Tibial artery (tissue), 4 donors: Measurements from ENCODE around the gene UBTF.

ENCODE experiments used
- DNase-seq, 2 donors: peaks; one replicate each; pipeline ENCODE4 v3.0.0-alpha.2; 2019
- H3K27ac ChIP-seq, 2 donors: fragments of 200-600 bp; sonication (generic) in 1 of 2; 1 replicate in 1 of 2; 2 replicates in 1 of 2; pipeline ENCODE4 v1.5.1; 2018 to 2019; ENCODE audit warnings: mild to moderate bottlenecking in 1 of 2
- H3K27me3 ChIP-seq, 2 donors: fragments of 200-600 bp; sonication (generic) in 1 of 2; one replicate each; pipeline versions ENCODE4 v1.5.1 to v1.6.0; 2016 to 2019
- H3K36me3 ChIP-seq, 3 donors: fragments of 200-600 bp; sonication (generic) in 2 of 3; one replicate each; pipeline ENCODE4 v1.5.1; 2016 to 2019; ENCODE audit warnings: mild to moderate bottlenecking in 2 of 3
- H3K4me1 ChIP-seq, 4 donors: fragments of 200-600 bp; sonication (generic) in 2 of 4; 1 replicate in 3 of 4; 2 replicates in 1 of 4; pipeline ENCODE4 v1.5.1; 2016 to 2019
- H3K4me3 ChIP-seq, 2 donors: fragments of 200-600 bp; sonication (generic) in 1 of 2; 1 replicate in 1 of 2; 2 replicates in 1 of 2; pipeline ENCODE4 v1.5.1; 2018 to 2019; ENCODE audit warnings: mild to moderate bottlenecking in 2 of 2
- H3K9me3 ChIP-seq, 3 donors: fragments of 200-600 bp; sonication (generic) in 1 of 3; one replicate each; pipeline ENCODE4 v1.5.1; 2016 to 2019
- CTCF ChIP-seq, 2 experiments: fragments of 200-600 bp in 1 of 2; fragments of 450-650 bp in 1 of 2; IDR thresholded peaks; one replicate each; pipeline ENCODE4 v1.5.1; 2017 to 2019; ENCODE audit warnings: antibody characterized with exemption in 2 of 2, mild to moderate bottlenecking in 1 of 2, moderate library complexity in 1 of 2
- intact Hi-C: fragments of 100-400 bp; cut with DNase I; formaldehyde crosslinking; loops from one replicate; pipeline ENCODE4 v1.15.0; 2023; ENCODE audit warnings: low total_unique reads

The UBTF gene

GRCh38 chr17:44219616-44220212 lies at the start of gene UBTF:
Gene UBTF (minus strand): TSS chr17:44219675. CDS start chr17:44218229, 1,446 bp downstream.
- H3K27ac ChIP-seq = peak within 1 kb of the TSS; percentile 94 to 99
- H3K4me1 ChIP-seq = peaks cover 0 to 48% (median 38%) of the 10 kb centered on the region in 4 donors
- H3K4me3 ChIP-seq = peak within 1 kb of the TSS; percentile 81 to 83
- H3K36me3 ChIP-seq = peaks cover 23 to 26% (median 24%) of the 10 kb centered on the region in 3 donors
- intact Hi-C loops = loop anchor here (1.0 to 2.0 kb wide), 2 partner anchors 19 to 105 kb away; partner anchors contain the start of gene SLC25A39
- H3K27me3 ChIP-seq = no peaks in the 10 kb centered on the region
- TF ChIP-seq CTCF (IDR thresholded peaks at IDR 0.05) = no peak
- peak; percentile 53 to 86 for DNase-seq
- H3K9me3 ChIP-seq = no peaks in the 10 kb centered on the region

DNA sequence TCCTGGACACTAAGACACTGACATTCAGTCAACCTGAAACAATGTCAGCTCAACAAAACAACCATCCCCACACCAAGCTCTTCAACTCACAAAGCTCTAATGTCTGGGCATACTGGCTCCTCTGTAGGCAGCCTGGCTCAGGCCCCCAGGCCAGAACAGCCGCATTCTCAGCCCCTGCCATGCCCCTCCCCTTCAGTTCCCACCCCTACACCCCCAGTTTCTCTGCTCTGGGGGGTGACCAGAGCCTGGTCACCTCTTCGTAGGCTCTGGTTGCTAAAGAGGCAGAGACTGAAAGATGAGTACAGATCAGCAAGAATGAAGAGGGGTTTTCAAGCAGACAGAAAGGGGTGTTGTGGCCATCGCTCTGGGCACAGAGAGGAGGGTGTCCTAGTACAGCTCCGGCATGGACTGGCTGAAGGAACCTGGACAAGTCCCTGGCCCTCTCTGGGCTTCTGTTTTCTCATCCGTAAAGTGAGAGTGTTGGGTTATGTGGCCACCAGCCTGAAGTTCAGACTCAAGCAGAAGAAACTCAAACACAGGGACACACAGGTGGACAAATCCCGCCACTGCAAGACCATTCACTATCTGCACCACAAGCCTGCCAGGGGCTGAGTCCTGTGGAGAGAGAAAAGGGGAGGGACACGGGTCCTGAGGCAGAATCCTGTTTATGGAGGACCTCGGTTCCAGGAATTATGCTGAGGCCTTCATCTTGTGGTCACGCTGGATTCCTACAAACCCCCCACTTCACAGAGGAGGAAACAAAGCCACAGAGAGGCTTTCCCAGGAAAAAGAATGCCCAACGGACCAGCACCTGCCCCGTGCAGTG lies 49.4 kb upstream of the UBTF start:
- Histone ChIP-seq H3K27ac (no peak overlapping the region), H3K9me3 (no peaks in the 10 kb centered on the region), H3K36me3 (no peaks in the 10 kb centered on the region), H3K4me1 (no peaks in the 10 kb centered on the region), H3K27me3 (peaks cover 0 to 38% of the 10 kb centered on the region in 2 donors), H3K4me3 (no peak overlapping the region)
- DNase-seq = no peak
- TF ChIP-seq CTCF (IDR thresholded peaks at IDR 0.05) = no peak
- intact Hi-C loops = no loop called here

GRCh38 chr17:44267818-44268490 lies 48.5 kb upstream of the UBTF start, which contains the start of gene SLC4A1:
Gene SLC4A1 (minus strand): TSS chr17:44268135. CDS start chr17:44262866, 5,269 bp downstream.
- Histone ChIP-seq H3K4me3 (no peak within 1 kb of the TSS), H3K4me1 (no peaks in the 10 kb centered on the region), H3K27ac (no peak within 1 kb of the TSS), H3K36me3 (no peaks in the 10 kb centered on the region), H3K27me3 (peaks cover 0 to 32% of the 10 kb centered on the region in 2 donors), H3K9me3 (no peaks in the 10 kb centered on the region)
- intact Hi-C loops = no loop called here
- no peak for DNase-seq
- no peak for TF ChIP-seq CTCF (IDR thresholded peaks at IDR 0.05)

DNA sequence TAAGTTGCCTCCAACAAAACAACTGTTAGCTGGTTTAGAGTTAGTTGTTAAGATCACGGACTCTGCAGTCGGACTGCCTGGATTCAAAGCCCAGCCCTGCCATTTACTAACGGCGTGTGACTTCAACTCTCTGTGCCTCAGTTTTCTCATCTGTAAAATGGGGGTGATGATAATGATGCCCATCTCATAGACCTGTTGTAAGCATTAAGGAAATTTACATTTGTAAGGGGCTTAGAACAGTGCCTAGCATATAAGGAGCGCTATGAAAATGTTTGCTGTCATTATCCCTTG lies 47.6 kb upstream of the UBTF start:
- no peak overlapping the region for H3K4me3 ChIP-seq
- H3K36me3 ChIP-seq = no peaks in the 10 kb centered on the region
- intact Hi-C loops = no loop called here
- no peak for TF ChIP-seq CTCF (IDR thresholded peaks at IDR 0.05)
- DNase-seq = no peak
- no peak overlapping the region for H3K27ac ChIP-seq
- peaks cover 0 to 30% of the 10 kb centered on the region in 2 donors for H3K27me3 ChIP-seq
- no peaks in the 10 kb centered on the region for H3K4me1 ChIP-seq
- no peaks in the 10 kb centered on the region for H3K9me3 ChIP-seq

DNA sequence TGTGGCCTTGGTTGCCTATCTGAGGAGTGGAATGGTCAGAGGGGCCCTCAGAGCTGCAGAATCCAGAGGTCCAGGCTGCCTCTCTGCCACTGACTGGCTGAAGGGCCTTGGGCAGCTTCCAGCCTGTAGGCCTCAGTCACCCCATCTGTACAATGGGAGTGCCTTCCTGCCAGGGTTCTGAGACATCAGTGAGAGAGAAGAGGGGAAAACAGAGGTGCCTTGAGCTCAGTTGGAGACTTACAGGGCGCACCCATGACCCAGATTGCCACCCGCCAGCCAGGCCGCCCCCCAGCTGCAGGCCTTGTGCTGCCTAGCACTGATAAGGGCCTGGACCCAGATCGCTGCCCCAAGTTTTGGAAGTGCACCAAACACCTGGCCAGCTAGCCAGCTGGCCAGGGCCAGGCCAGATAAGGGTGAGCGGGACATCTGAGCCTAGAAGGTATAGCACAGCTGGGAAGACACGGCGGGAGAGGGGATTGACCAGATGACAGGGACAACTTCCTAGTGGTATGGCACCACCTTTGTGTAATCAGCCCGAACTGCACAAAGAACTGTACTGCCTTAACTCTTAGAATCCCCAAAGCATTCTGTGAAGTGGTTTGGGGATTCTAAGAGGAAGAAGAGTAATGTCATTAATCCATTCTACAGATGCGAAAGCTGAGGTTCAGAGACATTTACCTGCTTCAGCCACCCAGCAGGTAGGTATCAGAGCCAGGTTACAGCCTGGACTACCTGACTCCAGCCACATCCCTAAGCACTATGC lies 47.1 kb upstream of the UBTF start:
- Histone ChIP-seq H3K27ac (no peak overlapping the region), H3K9me3 (no peaks in the 10 kb centered on the region), H3K4me1 (no peaks in the 10 kb centered on the region), H3K4me3 (no peak overlapping the region), H3K36me3 (no peaks in the 10 kb centered on the region), H3K27me3 (peaks cover 0 to 27% of the 10 kb centered on the region in 2 donors)
- intact Hi-C loops = no loop called here
- no peak for DNase-seq
- no peak for TF ChIP-seq CTCF (IDR thresholded peaks at IDR 0.05)
